GM23248 (cell line): ENCODE measurements around the gene CD8A. TPM values are rescaled to one million over a fixed set of nuclear protein-coding genes. Genes with fewer than 3 reads are reported as not detected.

Source experiments
- DNase-seq: peaks from one replicate; pipeline ENCODE4 v3.0.0-alpha.2; 2015
- H2AFZ ChIP-seq: fragments of 200-600 bp; sonication (generic); 2 replicates; pipeline ENCODE4 v1.6.1; 2016; ENCODE audit warnings: antibody characterized with exemption
- H3F3A ChIP-seq: fragments of 200-600 bp; sonication (generic); 2 replicates; pipeline ENCODE4 v1.6.1; 2016; ENCODE audit warnings: mild to moderate bottlenecking, antibody characterized with exemption, mixed run types; ENCODE audit not compliant: insufficient read depth
- H3K27ac ChIP-seq: fragments of 200-600 bp; sonication (generic); 2 replicates; pipeline ENCODE4 v1.5.1; 2016; ENCODE audit warnings: mild to moderate bottlenecking
- H3K27me3 ChIP-seq: fragments of 200-600 bp; sonication (generic); replicated peaks from 2 replicates; pipeline ENCODE4 v1.6.1; 2016; ENCODE audit warnings: mild to moderate bottlenecking; ENCODE audit not compliant: insufficient read depth
- H3K36me3 ChIP-seq: fragments of 200-600 bp; sonication (generic); 2 replicates; pipeline ENCODE4 v1.6.1; 2016; ENCODE audit warnings: low read depth, mild to moderate bottlenecking
- H3K4me1 ChIP-seq: fragments of 200-600 bp; sonication (generic); 2 replicates; pipeline ENCODE4 v1.6.1; 2016; ENCODE audit warnings: mild to moderate bottlenecking; ENCODE audit not compliant: insufficient read depth
- H3K4me2 ChIP-seq: fragments of 200-600 bp; sonication (generic); one replicate; pipeline ENCODE4 v1.6.1; 2016; ENCODE audit warnings: mild to moderate bottlenecking; ENCODE audit not compliant: unreplicated experiment
- H3K4me3 ChIP-seq: fragments of 200-600 bp; sonication (generic); 2 replicates; pipeline ENCODE4 v1.5.1; 2016; ENCODE audit warnings: mild to moderate bottlenecking
- H3K79me2 ChIP-seq: fragments of 200-600 bp; sonication (generic); 2 replicates; pipeline ENCODE4 v1.6.1; 2016; ENCODE audit warnings: mild to moderate bottlenecking; ENCODE audit not compliant: insufficient read depth
- H3K9ac ChIP-seq: fragments of 200-600 bp; sonication (generic); 2 replicates; pipeline ENCODE4 v1.6.1; 2016; ENCODE audit warnings: mild to moderate bottlenecking
- H3K9me2 ChIP-seq: fragments of 200-600 bp; sonication (generic); 2 replicates; pipeline ENCODE4 v1.6.1; 2016; ENCODE audit warnings: mixed run types, mild to moderate bottlenecking, moderate library complexity; ENCODE audit not compliant: insufficient read depth
- H3K9me3 ChIP-seq: fragments of 200-600 bp; sonication (generic); one replicate; pipeline ENCODE4 v1.6.1; 2017; ENCODE audit warnings: low read depth
- H4K20me1 ChIP-seq: fragments of 200-600 bp; sonication (generic); 2 replicates; pipeline ENCODE4 v1.6.0; 2016; ENCODE audit not compliant: insufficient read depth
- EZH2 ChIP-seq: fragments of 200-600 bp; sonication (generic); IDR thresholded peaks from 2 replicates; pipeline ENCODE4 v1.6.1; 2018; ENCODE audit warnings: antibody characterized with exemption, mild to moderate bottlenecking; ENCODE audit not compliant: insufficient read depth, poor library complexity, severe bottlenecking
- EZH2phosphoT487 ChIP-seq: fragments of 200-600 bp; sonication (generic); IDR thresholded peaks from 2 replicates; pipeline ENCODE4 v1.6.1; 2018; ENCODE audit warnings: antibody characterized with exemption, moderate library complexity, mild to moderate bottlenecking, low read depth; ENCODE audit not compliant: insufficient read depth
- WGBS, 2 experiments: methylation state at CpG; one replicate each; pipeline ENCODE4 v1.1.6; 2015 to 2017; ENCODE audit warnings: low lambda C conversion rate in 2 of 2, low coverage in 1 of 2; ENCODE audit errors: missing lambda C conversion rate in 2 of 2; 5-methylcytosine and 5-hydroxymethylcytosine counted together
- in situ Hi-C: fragments of 300-500 bp; cut with MboI; formaldehyde crosslinking; loops from 2 replicates; pipeline ENCODE4 v1.15.0; 2020
- polyA plus RNA-seq: library from polyadenylated mRNA; unstranded; fragments of >200 nt; fragmentation: Nextera tagmentation; extraction: Ambion mirVana; gene quantifications from 2 replicates; pipeline ENCODE4 v1.2.1, GENCODE V29; 2016
- total RNA-seq: library from RNA; depleted of rRNA; stranded (reverse); fragments of >200 nt; shearing (Covaris generic); gene quantifications from 2 replicates; pipeline ENCODE4 v1.2.3, GENCODE V29; 2014

Gene CD8A
- total and polyA plus RNA-seq, 2 experiments from 2014 or later: 0.86 TPM; not detected in 1

- DNase-seq: no peak
- H3K27me3 ChIP-seq: peaks cover 55% of the 10 kb centered on the region
Observed at GRCh38 chr2:86788165-86788564, 2.5 kb downstream of the CD8A start.

GRCh38 chr2:86787736-86788135, 3.0 kb downstream of the CD8A start:
- no peak overlapping the region for H3K27ac ChIP-seq
- no peaks in the 10 kb centered on the region for H3K9me3 ChIP-seq
- TF ChIP-seq EZH2phosphoT487 (no peak), EZH2 (no peak)
- H3F3A ChIP-seq: no peaks in the 10 kb centered on the region
- WGBS, 2 experiments: 0 to 6% methylated on average over 2 of the region's 2 CpGs
- H3K4me1 ChIP-seq: no peaks in the 10 kb centered on the region
- H3K9ac ChIP-seq: no peak overlapping the region
- H3K27me3 ChIP-seq: peaks cover 50% of the 10 kb centered on the region
- no peaks in the 10 kb centered on the region for H3K9me2 ChIP-seq
- in situ Hi-C loops: no loop called here
- H2AFZ ChIP-seq: no peak overlapping the region
- H3K79me2 ChIP-seq: no peaks in the 10 kb centered on the region
- DNase-seq: no peak
- no peaks in the 10 kb centered on the region for H4K20me1 ChIP-seq
- H3K4me2 ChIP-seq: no peak overlapping the region
- no peaks in the 10 kb centered on the region for H3K36me3 ChIP-seq
- H3K4me3 ChIP-seq: no peak overlapping the region

More at GRCh38 chr2:86788165-86788564, 2.5 kb downstream of the CD8A start:
- Histone ChIP-seq H3K4me3 (no peak overlapping the region), H4K20me1 (no peaks in the 10 kb centered on the region), H3K4me2 (no peak overlapping the region), H2AFZ (no peak overlapping the region), H3K79me2 (no peaks in the 10 kb centered on the region), H3K27ac (no peak overlapping the region), H3K9me2 (no peaks in the 10 kb centered on the region), H3K4me1 (no peaks in the 10 kb centered on the region), H3K9ac (no peak overlapping the region), H3K9me3 (no peaks in the 10 kb centered on the region), H3K36me3 (no peaks in the 10 kb centered on the region), H3F3A (no peaks in the 10 kb centered on the region)
- 52% methylated on average over 7 of the region's 7 CpGs for WGBS, 2 experiments
- in situ Hi-C loops: no loop called here
- TF ChIP-seq EZH2 (no peak), EZH2phosphoT487 (no peak)

- H3K27me3 ChIP-seq: peaks cover 36% of the 10 kb centered on the region
- no peaks in the 10 kb centered on the region for H3K36me3 ChIP-seq
- H3K9me2 ChIP-seq: no peaks in the 10 kb centered on the region
- H3K9me3 ChIP-seq: no peaks in the 10 kb centered on the region
- 38 to 45% methylated on average over 10 of the region's 10 CpGs for WGBS, 2 experiments
- TF ChIP-seq EZH2phosphoT487: no peak
- no peak for TF ChIP-seq EZH2
- H3K4me3 ChIP-seq: no peak overlapping the region
- H4K20me1 ChIP-seq: no peaks in the 10 kb centered on the region
- no peaks in the 10 kb centered on the region for H3K4me1 ChIP-seq
- in situ Hi-C loops: no loop called here
- no peak overlapping the region for H3K4me2 ChIP-seq
- no peaks in the 10 kb centered on the region for H3K79me2 ChIP-seq
- H3F3A ChIP-seq: no peaks in the 10 kb centered on the region
- no peak for DNase-seq
- H3K27ac ChIP-seq: no peak overlapping the region
- H2AFZ ChIP-seq: no peak overlapping the region
- H3K9ac ChIP-seq: no peak overlapping the region
Observed at GRCh38 chr2:86786001-86786536, 4.6 kb downstream of the CD8A start.

- H3K9me3 ChIP-seq: no peaks in the 10 kb centered on the region
- H4K20me1 ChIP-seq: no peaks in the 10 kb centered on the region
- TF ChIP-seq EZH2 (no peak), EZH2phosphoT487 (no peak)
- H2AFZ ChIP-seq: no peak overlapping the region
- no peak for DNase-seq
- no peaks in the 10 kb centered on the region for H3F3A ChIP-seq
- 76 to 86% methylated on average over 9 of the region's 9 CpGs for WGBS, 2 experiments
- no peak overlapping the region for H3K27ac ChIP-seq
- peaks cover 32% of the 10 kb centered on the region for H3K27me3 ChIP-seq
- H3K9ac ChIP-seq: no peak overlapping the region
- no peaks in the 10 kb centered on the region for H3K36me3 ChIP-seq
- H3K79me2 ChIP-seq: no peaks in the 10 kb centered on the region
- H3K4me1 ChIP-seq: no peaks in the 10 kb centered on the region
- no peaks in the 10 kb centered on the region for H3K9me2 ChIP-seq
- in situ Hi-C loops: no loop called here
- no peak overlapping the region for H3K4me2 ChIP-seq
- H3K4me3 ChIP-seq: no peak overlapping the region
Observed at GRCh38 chr2:86785456-86785855, 5.3 kb downstream of the CD8A start.
